ENCODE measurements around the gene FBXW11.

DNA sequence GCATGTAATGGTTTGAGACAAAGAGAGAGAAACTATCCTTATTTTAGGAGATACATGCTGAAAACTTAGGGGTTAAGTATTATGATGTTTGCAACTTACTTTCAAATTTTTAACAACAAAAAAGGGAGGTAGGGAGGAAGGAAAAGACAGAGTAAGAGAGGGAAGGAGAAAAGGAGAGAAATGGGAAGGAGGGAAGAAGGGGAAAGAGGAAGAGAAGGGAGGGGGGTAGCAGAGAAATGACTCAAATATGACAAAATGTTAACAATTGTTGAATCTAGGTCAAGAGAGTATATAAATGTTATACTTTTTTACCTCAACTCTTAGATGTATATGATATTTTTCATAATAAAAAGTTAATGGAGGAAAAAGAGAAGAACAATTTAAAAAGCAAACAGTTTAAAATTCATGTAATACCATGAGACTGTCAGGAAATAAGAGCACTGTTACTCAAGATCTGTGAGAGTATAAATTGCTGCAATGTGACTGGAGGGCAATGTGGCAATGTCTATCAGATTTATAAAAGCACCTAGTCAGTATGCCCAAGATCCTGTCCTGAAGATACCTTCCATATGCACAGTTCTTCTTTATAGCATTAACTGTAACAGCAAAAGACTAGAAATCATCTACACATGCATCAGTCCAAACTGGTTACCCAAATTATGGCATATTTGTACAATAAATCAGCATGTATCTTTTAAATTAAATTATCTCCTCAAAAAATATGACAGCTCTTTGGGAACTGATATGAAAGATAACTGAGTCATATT, 16.3 kb downstream of the FBXW11 start:
- TF ChIP-seq EZH2phosphoT487 (IDR thresholded peaks at IDR 0.05; ENCODE audit: borderline replicate concordance, low read length) (no peak), EZH2 (IDR thresholded peaks at IDR 0.05; ENCODE audit: low read length, unreplicated experiment) (no peak)
- TF ChIP-seq, protein P1, sequence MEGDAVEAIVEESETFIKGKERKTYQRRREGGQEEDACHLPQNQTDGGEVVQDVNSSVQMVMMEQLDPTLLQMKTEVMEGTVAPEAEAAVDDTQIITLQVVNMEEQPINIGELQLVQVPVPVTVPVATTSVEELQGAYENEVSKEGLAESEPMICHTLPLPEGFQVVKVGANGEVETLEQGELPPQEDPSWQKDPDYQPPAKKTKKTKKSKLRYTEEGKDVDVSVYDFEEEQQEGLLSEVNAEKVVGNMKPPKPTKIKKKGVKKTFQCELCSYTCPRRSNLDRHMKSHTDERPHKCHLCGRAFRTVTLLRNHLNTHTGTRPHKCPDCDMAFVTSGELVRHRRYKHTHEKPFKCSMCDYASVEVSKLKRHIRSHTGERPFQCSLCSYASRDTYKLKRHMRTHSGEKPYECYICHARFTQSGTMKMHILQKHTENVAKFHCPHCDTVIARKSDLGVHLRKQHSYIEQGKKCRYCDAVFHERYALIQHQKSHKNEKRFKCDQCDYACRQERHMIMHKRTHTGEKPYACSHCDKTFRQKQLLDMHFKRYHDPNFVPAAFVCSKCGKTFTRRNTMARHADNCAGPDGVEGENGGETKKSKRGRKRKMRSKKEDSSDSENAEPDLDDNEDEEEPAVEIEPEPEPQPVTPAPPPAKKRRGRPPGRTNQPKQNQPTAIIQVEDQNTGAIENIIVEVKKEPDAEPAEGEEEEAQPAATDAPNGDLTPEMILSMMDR (conservative IDR thresholded peaks at IDR 0.05; ENCODE audit: low read depth, low read length) = no peak

All from PC-3 (cell line).